ENCODE measurements around the gene RNU1-1. TPM values are rescaled to one million over a fixed set of nuclear protein-coding genes. Genes with fewer than 3 reads are reported as not detected.
"Not testable (repeated sequence)": the region's sequence is repeated elsewhere in the genome, so short reads cannot be mapped to it uniquely, and the experiment has no call there.

RNU1-1 gene
- not detected for polyA plus RNA-seq (ENCODE audit: insufficient read length in 3 of 3)
- long read RNA-seq, donor 1 = 0 reads
- long read RNA-seq, donor 2 = 0 reads
- long read RNA-seq, donor 3 = 0 reads
- long read RNA-seq, donor 4, partial matches to known transcripts = 0 of 1 reads
- long read RNA-seq, donor 4, other reads (novel, unspliced or antisense) = 0 of 1 reads
- long read RNA-seq, donor 5 = 0 reads
- long read RNA-seq, donor 6 = 0 reads
- long read RNA-seq, donor 7 = 0 reads
- long read RNA-seq, donor 8 = 0 reads
- long read RNA-seq, donor 9 = 0 reads
- long read RNA-seq, donor 10 = 0 reads
- long read RNA-seq, donor 11 = 0 reads
- long read RNA-seq, donor 12 = 0 reads
- long read RNA-seq, donor 13, partial matches to known transcripts = 0 of 1 reads
- long read RNA-seq, donor 13, other reads (novel, unspliced or antisense) = 0 of 1 reads
- long read RNA-seq, donor 14 = 0 reads
- long read RNA-seq, donor 15 = 0 reads
- long read RNA-seq, donor 16 = 0 reads

DNA sequence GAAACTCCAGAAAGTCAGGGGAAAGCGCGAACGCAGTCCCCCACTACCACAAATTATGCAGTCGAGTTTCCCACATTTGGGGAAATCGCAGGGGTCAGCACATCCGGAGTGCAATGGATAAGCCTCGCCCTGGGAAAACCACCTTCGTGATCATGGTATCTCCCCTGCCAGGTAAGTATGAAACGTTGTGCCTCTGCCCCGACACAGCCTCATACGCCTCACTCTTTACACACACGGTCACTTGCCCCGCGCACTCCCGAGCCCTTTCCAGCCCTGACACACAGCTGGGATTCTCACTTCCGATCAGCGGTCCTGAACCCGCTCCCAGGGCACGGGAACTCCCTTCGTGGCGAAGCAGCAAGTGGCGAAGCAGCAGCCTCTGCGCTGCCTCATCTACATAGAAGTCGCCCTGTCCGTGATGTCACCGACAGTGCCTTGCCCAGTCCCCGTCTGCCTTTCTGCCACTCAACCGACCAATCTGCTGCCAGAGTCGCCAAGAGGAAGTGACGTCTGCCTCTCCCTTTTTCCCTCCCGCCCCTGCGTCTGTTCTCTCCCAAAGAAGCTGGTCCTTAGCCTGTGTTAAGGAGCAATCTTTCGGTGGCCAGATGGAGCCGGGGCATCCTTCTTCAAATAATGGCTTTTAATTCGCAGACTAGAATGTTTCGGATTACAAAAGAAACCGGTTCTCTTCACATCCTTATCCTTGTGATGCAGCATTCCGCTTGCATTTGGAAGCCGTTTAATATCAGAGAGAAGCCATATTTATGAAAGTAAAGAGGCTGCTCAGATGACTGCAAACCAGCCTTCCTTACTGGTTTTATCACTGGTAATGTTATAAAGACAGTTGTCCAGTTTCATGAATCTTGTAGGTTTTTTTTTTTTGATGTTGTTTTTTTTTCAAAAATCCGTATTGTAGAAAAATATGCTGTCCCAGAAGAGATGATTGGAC is at the start of gene RNU1-1:
RNU1-1 (minus strand) TSS at position 179 of the 949 bp plus-strand sequence.
- peak; percentile 57 for DNase-seq

DNA sequence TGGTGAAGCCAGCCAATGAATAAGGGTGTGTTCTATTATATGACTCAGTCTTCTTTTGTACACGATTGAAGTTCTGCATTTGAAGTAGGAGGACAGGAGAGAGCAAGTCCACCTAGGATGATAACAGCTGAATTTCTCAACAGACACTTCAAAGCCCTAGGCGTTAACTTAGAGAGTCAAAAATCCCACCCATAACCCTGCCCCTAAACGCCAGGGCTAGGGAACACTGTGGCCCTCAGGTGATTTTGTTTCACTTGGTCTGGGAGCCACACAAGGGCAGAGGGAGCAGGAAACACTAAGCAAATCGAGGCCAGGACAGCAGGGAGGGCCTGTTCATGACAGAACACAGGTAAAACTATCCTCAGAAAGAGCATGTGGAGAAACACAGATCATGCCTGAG is 47.0 kb upstream of the RNU1-1 start:
- DNase-seq = not testable (repeated sequence)

DNA sequence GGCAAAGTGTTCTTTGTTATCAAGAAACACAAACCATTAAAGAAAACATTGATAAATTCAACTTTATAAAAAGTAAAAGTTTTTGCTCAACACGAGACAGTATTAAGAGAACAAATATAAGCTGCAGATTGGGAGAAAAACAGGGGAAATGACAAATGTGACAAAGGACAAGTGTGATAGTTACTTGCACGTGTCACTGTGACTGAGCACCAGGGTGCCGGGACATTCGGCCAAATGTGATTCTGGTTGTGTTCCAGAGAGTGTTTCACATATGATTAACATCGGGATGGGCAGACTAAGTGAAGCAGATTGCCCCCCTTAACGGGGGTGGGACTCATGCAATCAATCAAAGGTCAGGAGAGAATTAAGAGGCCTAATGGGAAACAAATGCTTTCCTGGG is 46.4 kb upstream of the RNU1-1 start:
- not testable (repeated sequence) for DNase-seq

DNA sequence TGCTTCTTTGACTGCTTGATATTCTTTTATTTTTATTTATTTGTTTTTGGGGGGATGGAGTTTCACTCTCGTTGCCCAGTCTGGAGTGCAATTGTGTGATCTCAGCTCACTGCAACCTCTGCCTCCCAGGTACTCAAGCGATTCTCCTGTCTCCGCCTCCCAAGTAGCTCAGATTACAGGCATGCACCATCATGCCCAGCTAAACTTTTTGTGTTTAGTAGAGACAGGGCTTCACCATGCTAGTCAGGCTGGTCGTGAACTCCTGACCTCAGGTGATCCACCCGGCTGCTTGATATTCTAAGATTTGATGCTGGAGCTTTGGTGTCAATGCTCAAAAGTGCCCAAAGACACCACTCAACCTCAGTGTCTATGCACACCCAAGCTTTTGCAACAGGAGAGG is 45.6 kb upstream of the RNU1-1 start:
- not testable (repeated sequence) for DNase-seq

DNA sequence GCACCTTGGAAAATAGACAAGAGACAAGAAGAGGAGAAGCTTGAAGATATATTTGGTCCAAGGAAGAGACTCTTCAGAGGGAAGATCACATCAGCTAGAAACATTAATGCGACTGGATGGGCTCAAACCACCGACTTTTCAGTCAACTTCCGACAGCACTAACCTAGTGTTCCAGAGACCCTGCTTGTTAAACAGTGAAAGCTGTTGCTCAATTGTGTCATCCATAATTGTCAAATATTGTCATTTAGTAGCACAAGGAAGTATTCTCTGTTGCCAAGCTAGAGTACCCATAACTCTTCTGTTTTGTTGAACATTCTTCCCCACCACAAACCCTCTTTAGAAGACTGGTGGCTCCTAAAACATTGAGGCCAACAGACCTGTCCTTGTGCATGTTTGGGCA is 42.9 kb upstream of the RNU1-1 start:
- DNase-seq = not testable (repeated sequence)

DNA sequence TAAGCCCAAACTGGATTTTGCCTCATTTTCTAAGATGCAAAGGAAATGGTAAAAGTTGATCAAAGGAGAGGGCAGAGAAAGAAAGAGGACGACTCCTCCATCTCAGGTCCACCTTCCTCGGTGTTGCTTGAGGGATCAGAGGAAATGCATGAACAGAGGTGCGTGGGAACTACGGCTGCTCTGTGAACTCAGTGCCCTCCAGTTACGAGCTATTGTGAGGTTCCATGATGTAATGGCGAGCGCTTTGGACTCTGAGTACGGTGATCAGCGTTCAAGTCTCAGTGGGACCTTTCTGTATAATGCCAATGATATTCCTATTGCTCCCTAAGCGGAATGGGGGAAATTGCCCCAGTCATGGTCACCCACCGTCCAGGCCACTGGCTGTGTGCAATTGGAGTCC is 39.2 kb upstream of the RNU1-1 start:
- DNase-seq = not testable (repeated sequence)

DNA sequence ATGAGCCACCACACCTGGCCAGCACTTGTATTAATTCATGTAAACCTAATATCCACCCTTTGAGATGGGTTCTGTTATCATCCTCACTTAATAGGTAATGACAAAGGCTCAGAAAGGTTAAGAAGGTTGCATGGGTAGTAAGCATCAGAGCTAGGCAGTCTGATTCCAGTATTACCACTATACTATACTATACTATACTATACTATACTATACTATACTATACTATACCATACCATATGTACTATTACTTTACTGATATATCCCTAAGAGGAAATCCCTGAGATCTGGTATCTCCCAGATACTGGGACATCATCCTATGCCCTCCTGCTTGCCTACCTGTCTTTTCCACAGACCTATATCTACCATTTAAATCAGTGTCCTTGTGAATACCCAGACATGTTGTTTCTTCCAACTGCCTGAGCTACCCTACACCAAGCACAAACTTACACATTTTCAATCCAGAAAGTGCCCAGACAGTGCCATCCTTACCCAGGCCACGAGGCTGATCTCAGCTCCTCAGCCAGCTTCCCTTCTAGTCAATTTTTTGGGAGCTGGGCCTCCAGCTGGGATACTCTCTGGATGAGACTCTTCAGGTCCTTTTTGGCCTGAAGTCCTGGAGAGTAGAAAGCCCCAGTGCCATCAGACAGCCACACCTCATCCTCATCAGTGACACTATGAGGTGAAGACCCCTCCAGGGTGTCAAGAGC is 36.3 kb upstream of the RNU1-1 start:
- not testable (repeated sequence) for DNase-seq

DNA sequence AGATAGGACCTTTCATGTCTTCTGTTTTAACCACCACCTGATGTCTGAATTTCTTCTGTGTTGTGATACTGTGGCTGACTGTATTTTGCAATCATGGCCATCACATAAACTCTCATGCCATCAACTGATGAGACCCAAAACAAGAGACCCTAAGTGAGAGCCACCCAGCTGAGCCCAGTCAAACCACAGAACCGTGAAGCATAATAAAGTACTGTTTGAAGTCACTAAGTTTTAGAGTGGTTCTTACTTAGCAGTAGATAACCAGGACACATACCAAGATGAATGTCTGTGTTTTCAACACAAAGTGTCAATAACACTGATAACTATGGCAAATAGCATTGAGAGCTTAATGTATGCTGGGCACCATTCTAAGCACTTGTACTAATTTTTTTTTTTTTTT is 35.5 kb upstream of the RNU1-1 start:
- DNase-seq = not testable (repeated sequence)

DNA sequence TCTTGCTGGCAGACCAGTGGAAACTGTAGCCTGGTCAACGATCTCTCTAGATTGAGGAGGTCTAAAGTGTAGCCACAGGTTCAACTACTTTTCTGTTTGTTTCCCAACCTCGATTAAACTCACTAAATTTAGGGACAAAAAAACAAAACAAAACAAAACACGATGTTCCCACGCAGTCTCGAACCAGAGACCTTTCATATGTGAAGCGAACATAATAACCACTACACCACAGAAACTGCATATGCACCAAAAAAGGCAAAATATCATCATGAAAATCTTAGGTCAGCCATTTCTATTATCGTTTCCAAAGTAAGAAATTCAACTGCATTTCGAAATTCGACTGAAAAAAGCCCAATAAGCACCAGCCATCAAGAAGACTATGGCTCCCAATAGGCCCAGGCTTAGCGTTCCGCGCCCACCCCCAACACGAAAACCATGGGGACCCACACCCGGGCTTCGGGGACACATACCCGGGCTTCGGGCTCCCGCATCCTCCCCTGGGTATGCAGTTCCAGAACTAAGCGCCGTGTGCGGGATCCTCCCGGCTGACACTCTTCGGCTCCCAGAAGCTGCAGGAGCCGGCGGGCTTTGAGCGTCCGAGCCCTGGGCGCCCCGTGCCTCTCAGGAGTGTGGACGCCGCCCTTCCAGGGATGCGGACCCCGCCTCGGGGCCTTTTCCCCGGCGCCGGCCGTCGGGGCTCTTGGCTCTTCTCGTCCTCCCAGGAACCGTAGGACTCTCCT is 33.6 kb upstream of the RNU1-1 start:
- not testable (repeated sequence) for DNase-seq

DNA sequence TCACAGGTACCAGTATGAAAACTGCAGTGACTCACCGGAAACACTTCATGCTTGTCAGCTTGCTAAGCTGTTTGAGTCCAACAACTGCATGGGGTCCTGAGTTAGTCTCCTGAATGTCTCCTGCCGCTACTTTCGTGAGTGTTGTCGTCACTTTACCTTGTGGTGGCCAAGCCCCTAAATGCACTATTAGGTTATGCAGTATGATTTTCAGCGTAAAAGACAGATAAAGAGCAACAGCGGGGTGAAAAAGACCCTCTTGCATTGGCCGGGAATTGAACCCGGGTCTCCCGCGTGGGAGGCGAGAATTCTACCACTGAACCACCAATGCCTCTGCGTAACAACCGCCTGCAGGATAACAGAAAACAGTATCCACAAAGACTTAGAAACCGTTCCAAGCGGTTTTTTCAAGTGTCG is 31.6 kb upstream of the RNU1-1 start:
- DNase-seq = not testable (repeated sequence)

DNA sequence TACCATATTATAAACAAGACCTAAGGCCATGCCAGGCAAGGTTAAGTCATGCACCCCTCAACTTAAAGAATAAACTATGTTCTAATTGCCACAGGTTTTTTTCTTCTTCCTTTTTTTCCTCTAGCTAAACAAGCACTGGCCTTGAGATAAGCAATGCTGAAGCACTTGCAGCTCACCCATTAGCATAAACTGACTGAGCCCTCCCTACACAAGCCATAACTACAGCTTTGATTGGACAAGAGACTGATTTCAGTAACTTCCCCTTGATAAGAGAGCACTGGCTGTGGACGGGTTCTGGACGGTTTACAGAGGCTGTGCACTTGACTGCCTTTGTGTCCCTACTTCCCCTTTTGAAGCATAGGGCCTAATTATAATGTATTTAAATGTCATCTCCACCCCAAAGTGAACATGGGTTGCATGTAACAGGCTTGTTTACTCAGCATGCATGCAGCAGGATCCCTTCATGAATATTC is 26.4 kb upstream of the RNU1-1 start:
- DNase-seq = not testable (repeated sequence)

DNA sequence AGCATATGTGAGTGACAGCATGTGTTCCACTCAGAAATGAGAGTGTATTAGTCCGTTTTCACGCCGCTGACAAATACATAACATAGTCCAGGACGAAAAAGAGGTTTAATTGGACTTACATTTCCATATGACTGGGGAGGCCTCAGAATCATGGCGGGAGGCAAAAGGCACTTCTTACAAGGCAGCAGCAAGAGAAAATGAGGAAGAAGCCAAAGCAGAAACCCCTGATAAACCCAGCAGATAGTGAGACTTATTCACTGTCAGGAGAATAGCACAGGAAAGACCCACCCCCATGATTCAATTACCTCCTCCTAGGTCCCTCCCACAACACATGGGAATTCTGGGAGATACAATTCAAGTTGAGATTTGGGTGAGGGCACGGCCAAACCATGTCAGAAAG is 23.4 kb upstream of the RNU1-1 start:
- not testable (repeated sequence) for DNase-seq

DNA sequence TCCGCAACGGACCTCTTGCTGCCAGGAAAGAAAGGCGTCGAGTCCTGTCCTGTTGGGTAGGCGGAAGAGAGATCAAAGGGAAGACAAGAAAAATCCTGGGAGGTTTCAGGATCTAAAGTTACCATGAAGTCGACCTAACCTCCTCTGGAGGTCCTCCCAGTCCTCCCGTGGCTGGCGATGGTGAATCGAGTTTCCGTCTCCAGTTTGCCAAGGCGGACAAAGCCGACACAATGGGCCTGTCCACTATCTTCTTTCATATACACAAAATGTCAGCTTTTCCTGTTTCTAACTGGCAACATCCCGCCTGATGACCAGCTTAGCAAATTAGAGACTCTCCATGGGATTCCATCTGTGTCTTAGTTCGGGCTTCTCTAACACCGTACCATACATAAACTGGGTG is 22.7 kb upstream of the RNU1-1 start:
- not testable (repeated sequence) for DNase-seq

DNA sequence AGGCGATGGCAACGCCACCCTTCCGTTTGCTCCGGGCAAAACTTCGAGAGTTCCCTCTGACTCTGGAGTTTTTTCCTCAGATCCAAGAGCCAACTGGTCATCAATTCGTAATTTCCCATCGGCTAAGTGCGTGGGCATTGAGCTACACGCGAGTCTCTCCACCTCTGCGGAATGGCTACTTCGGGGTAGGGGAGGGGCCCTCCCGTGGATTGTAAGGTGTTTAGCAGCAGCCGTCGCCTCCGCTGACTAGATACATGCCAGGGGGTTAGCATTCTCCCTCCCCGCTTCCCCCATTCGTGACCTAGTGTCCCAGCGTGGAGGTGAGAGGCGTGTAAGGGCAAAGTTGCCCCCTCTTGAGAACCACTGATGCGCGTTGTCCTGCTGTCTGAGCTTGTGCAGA is 21.8 kb upstream of the RNU1-1 start:
- DNase-seq = not testable (repeated sequence)

DNA sequence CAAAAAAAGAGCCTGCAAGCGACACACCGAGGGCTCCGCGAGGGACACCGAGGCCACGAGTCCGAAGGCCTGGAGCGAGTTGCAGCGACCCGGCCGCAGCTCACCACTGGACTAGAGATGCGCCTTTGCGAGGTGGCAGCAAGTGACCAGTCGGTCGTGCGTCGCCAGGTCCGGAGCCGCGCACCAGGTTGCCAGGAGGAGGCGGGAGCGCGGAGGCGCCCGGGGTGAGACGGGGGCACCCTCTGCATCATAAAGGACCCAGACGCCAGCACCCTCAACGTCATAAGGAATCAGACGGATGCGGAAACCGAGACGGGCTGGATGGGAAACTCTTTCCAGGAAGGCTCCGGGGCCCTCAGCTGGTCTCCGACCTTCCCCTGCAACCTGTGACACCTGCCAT is 21.4 kb upstream of the RNU1-1 start:
- DNase-seq = not testable (repeated sequence)

DNA sequence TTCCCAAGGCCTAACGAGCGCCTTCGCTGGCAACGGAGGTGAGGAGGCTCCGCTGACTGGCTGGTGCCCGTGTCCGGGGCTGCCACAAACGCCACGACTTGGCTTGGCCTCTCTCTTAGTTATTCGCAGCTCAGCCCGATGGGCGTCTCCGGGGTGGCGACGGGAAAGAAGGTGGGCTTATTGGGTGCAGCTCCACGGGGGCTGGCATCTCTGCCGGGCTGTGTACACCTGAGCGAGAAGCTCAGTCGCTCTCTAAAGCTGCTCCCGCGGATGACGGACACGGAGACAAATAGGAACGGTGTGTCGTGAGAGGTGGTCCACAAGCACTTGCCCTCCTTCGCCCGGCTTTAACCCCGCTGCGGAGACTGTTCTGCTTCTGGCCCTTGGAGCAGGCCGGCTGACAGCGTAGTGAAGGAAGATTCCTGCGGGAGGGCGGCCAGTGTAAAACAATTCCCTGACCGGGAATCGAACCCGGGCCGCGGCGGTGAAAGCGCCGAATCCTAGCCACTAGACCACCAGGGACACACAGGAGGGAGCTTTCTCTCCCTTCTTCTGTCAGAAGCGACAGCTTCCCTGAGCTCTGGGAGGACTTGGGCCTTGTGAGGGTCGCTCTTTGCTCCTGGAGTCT is 20.9 kb upstream of the RNU1-1 start:
- DNase-seq = not testable (repeated sequence)

DNA sequence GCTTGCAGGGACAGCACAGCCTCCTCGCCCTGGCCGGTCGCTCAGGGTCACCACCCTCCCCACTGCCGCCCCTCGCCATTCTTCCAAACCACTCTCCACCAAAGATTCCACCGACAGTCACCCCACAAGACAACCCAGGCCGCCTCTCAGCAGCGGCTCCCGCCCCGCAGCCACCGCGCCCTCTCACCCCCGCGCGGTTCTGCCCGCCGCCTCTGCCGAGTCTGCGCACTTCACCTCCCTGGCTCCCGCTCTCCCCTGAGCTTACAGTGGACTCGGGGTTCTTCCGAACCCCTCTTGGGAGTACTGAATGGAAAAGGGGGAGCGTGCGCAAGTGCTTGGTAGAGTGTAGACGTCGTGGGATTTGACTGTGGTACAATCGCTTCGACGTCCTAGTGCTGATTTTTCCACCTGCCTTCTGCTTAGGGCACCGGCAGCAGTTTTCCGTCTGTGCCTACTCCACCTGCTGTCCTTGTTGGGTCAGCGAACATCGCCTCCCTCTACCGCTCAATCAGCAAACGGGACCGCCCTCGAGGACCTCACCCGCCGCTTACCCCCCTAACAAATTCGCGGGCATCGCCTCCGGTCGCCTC is 20.2 kb upstream of the RNU1-1 start:
- not testable (repeated sequence) for DNase-seq

DNA sequence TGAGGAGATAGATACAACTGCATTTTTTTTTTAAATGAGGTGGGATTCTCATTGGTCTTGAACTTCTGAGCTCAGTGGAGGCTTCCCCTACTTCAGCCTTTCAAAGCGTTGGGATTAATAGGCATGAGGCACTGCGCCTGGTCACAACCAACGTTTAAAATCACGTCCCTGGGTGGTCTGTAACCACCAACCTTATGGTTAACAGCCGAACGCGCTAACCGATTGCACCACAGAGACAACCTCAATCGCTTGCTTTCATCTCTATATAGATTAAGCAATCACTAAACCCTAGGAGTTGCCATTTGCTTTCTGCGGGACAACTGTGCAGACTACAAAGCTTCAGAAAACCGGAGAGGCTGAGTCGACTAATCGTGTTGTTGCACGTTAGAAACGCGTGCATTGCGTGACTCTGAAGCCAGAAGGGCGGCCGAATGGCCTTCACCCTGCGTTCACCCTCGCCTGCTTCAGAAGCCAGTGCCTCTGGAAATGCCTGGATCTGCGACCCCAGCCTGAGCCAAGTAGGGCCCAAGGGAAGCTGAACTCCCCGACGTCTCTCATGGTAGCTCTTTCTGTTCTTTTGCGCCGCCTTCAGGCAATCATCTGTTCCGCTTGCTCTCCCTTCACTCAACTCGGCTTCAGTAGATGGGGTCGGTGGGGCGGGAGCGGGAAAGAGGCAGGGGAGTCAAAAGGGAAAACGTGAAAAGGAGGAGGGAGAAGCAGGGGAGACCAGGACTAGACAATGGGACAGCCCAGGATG is 18.3 kb upstream of the RNU1-1 start:
- not testable (repeated sequence) for DNase-seq

DNA sequence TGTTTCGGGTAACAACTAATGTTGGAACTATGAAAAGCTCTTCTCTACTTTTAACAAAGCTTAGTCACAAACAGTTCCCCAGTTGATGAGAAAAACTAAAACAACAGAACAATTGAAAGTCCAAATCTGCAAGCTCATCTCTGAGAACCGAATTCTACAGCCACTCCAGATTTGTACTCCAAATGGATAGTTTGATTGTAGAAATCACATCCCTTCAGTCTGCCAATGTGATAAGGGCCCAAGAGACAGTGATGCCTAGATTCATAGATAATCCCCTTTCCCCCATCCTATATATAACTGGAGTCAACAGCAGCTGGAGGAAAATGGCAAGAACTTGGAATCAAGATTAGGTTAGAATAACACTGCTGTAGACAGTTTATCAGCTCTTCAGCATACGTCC is 14.3 kb upstream of the RNU1-1 start:
- DNase-seq = not testable (repeated sequence)
